ENCODE data around the gene FCAMR.

GRCh38 chr1:206949208-206949607 lies 21.1 kb downstream of the FCAMR start:
- no peak for TF ChIP-seq POLR2AphosphoS5 (IDR thresholded peaks at IDR 0.05)
- TF ChIP-seq EP300 (IDR thresholded peaks at IDR 0.05; ENCODE audit: low read depth), result no peak
- TF ChIP-seq CTCF (IDR thresholded peaks at IDR 0.05), result no peak
- no peak for TF ChIP-seq POLR2A (IDR thresholded peaks at IDR 0.05)
